Inflammatory macrophage treated with lipopolysaccharide for 4 hours (primary cell): Measurements from ENCODE around the gene FHL3.
"Not testable (repeated sequence)": the region's sequence is repeated elsewhere in the genome, so short reads cannot be mapped to it uniquely, and the experiment has no call there.

Source experiments
- DNase-seq: peaks from one replicate; pipeline ENCODE4 v3.0.0-alpha.2; 2020

Gene FHL3

DNA sequence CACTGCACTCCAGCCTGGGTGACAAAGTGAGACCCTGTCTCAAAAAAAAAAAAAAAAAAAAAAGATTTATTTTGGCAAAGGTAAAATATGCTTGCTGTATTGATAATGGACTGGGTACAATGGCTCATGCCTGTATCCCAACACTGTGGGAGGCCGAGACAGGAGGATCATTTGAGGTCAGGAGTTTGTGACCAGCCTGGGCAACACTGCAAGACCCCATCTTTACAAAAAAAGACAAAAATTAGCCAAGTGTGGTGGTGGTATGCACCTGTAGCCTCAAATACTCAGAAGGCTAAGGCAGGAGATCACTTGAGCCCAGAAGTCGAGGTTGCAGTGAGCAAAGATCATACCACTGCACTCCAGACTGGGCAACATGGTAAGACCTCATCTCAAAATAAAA, 21.8 kb downstream of the FHL3 start:
- DNase-seq = no peak

DNA sequence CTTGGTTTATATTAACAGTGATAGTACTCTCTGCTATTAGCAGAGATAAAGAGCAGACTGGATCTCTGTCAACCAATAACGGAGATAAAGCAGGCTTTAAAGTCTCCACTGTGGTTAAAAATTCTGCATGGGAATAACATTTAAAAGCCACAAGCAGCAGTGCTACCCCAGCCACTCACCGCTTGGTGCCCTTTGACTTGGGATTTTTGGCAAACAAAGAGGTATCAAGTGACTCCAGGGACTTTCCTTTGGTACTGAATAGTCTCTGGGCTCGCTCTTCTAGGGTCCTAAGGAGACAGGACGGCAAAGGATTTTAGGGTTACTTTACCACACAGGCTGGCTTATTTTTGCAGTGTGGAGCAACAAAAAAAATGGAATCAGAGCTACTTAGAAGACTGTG, 26.8 kb downstream of the FHL3 start:
- DNase-seq = no peak

DNA sequence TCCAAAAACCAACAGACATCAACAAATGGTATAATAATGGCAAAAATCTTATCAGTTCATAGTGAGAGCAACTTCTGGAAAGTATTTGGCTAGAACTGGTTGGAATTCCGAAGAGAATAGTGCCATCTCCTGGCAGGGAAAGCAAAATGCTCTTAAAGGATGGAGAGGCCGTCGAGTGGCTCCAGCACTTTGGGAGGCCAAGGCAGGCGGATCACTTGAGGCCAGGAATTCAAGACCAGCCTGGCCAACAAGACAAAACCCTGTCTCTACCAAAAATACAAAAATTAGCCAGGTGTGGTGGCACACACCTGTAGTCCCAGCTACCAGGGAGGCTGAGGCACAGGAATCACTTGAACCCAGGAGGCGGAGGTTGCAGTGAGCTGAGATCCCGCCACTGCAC, 30.2 kb downstream of the FHL3 start:
- peak; percentile 47 for DNase-seq

DNA sequence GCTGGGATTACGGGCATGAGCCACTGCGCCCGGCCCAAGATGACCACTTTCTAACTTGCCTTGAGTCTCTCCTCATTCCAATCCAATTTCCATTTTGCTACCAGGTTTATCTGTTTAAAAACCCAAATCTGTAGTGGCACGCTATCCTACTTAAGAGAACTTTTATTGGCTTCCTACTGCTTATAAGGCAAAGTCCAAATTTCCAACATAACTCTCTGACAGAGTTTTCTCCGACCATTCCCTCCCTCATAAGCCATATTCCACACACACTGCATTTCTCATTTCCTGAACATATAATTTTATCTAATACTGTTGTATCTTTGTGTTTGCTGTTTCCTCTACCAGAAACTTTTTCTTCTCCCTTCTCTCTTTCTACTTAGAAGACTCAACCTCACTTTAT, 30.7 kb downstream of the FHL3 start:
- DNase-seq = no peak

DNA sequence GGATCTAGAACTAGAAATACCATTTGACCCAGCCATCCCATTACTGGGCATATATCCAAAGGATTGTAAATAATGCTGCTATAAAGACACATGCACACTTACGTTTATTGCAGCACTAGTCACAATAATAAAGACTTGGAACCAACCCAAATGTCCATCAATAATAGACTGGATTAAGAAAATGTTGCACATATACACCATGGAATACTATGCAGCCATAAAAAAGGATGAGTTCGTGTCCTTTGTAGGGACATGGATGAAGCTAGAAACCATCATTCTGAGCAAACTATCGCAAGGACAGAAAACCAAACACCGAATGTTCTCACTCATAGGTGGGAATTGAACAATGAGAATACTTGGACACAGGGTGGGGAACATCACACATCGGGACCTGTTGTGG, 31.6 kb downstream of the FHL3 start:
- DNase-seq = not testable (repeated sequence)

DNA sequence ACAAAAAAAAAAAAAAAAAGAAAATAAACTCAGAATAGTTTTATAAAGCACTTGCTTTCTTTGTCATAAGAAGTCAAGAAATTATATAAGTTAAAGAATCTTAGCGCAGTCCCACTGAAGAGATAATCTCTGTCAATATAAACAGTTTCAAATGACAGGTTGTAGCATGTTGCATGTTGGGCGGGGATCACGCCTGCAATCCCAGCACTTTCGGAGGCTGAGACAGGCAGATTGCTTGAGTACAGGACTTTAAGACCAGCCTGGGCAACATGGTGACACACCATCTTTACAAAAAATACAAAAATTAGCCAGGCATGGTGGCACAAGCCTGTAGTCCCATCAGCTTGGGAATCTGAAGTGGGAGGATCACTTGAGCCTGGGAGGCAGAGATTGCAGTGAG, 40.0 kb downstream of the FHL3 start:
- DNase-seq = no peak

DNA sequence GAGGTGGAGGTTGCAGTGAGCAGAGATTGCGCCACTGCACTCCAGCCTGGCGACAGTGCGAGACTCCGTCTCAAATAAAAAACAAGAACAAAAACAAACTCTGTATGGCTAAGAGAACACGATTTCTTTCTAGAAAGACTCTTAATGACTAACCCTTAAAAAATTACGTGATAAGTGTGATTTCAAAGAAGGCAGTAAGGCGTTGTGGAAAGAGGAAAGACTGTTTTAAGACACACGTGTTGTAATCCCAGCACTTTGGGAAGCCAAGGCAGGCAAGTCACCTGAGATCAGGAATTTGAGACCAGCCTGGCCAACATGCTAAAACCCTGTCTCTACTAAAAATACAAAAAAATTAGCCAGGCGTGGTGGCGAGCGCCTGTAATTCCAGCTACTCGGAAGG, 41.2 kb downstream of the FHL3 start:
- peak; percentile 6 for DNase-seq

DNA sequence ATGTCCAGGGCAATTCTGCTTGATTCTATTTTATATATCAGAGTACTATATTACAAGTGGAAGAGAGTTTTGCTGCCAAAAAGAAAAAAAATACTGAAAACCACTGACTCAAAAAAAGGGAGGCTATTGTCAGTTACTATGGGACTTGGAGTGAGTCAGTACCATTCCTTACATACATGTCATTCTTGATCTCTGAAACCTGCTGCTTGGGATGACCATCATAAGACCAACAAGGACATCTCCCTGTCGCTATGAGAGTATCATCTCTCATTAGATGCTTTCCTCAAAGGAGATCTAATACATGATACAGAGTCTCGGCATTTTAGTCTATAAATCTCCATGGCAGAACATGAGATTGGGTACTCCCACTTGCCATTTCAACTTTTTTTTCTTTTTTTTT, 46.6 kb downstream of the FHL3 start:
- DNase-seq = no peak

DNA sequence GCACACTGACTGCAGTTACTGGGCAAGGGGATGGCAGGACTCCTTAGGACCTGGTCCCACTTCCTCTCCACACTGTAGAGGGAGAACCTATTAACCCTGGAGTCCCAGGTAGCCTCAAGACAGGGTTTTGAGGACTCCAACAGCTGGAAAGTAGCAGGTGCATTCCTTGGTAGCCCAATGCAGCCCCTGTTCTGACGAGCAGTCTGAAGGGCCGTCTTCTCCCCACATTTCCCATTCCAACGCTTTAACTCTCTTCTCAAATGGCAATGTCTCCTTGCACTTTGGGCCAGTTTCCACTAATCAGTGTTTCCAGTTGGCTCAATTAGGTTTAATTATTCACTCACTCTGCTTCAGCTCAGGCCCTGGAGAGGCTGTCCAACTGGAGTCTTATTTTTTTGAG, 49.6 kb downstream of the FHL3 start:
- DNase-seq = no peak

DNA sequence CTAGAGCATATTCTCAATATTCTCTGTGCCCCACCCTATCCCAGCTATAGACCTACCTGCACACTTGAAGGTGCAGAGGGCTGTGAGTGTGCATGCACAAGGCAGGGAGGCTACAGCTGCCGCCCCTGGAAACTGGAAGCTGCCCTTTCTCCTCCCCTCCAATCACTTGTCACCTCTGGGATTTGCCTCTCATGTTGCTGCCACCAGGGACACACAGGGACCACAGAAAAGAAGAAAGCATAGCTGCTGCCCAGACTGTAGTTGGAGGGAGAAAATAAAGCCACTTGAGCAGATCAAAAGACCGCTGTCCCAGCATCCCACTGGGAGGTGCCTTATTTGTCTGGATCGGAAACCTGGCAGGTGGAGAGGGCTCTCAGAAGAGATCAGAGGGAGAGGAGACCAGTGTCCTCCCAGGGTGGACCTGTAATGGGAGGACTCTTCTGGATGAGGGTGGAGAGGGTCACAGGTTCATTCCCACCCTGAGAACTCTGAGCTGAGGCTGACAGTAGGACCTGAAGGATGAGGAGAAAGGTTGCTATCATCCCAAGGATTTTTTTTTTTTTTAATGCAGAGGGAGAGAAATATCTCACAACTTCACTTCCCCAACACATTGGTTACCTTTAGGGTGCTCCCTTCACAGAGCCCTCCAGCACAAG, 50.9 kb downstream of the FHL3 start:
- DNase-seq = no peak

DNA sequence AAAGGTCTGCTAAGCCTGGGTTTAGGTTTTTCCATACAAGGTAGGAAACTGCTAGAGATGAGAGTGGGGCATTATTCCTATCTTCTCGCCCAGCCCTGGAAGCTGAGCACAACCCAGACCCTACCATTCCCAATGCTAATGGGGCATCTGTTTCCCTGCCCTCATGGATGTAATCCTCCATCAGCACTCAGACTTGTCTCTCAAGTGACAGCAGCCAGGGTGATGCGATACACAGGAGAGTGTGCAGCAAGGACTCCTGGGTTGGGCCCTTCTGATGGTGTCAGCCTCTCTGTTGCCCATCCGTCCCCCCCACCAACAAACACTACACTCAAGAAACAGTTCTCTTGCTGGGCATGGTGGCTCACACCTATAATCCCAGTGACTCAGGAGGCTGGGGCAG, 52.6 kb downstream of the FHL3 start:
- no peak for DNase-seq

DNA sequence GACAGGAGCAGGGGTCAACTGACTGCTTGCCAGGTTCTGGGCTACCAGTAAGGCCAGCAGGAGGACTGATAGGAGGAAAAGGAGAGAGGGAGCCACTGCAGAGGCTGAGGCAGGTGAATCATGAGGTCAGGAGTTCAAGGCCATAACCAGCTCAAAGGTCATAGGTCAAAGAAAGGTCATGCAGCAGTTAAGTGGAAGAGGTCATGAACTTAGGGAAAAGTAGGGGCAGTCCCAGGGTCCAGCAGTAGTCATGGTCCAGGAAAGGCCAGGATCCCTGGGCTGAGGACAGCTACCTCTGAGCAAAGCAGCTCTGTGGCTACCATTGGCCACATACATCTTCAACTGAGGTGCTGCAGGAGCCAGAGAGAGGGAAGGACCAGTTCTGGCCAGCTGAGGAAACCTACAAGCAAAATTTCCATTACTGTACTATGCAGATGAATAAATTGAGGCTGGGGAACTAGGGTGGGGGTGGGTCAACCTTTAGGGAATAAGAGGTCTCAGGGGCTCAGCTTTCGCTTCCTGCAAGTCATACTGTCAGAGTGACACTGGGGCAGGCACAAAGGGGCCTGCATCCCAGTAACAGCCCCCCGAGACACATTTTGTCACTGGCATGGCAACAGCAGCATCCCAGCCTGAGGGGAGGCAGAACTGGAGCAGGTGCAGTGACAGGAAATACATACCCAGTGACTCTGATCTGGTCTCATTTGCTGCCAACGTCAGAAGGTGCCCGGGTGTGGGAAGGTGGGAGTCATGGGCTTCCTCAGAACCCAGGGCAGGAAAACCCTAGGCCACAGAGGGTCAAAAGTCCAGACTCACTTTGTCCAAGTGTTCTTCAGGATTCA, 53.3 kb downstream of the FHL3 start:
- no peak for DNase-seq

DNA sequence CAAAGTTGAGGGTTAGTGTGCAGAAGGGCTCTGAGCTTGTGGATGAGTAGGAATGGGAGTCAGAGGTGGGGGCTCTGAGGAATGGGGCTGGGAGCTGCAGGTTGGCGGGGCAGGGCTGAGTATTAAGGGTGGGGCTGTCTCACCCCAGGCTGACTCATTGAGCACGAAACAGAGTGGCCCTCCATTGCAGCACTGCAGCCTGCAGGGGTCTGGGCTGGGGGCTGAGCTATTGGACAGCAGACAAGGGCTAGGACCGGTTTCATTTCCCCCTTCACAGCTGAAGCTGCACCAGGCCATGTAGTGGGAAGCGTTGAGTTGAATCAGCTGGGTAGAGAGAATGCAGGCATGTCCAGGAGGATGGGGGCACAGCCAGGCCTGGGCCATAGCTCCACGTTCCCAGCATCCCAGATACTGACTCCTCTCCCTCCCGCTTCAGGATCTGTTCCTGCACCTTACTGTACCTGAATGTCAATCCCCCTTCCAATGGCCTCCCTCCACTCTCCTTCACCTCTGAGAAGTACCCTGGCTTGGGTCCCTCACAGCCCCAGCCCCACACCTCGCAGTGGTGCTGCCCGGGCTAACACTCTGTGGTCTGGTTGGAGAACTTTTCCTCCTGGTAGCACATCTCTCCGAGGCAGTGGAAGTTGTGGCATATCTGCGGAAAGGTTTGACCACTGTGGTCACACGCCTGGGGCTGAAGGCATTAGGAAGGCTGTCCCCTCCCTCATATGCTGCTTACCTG, 54.1 kb downstream of the FHL3 start:
- no peak for DNase-seq

DNA sequence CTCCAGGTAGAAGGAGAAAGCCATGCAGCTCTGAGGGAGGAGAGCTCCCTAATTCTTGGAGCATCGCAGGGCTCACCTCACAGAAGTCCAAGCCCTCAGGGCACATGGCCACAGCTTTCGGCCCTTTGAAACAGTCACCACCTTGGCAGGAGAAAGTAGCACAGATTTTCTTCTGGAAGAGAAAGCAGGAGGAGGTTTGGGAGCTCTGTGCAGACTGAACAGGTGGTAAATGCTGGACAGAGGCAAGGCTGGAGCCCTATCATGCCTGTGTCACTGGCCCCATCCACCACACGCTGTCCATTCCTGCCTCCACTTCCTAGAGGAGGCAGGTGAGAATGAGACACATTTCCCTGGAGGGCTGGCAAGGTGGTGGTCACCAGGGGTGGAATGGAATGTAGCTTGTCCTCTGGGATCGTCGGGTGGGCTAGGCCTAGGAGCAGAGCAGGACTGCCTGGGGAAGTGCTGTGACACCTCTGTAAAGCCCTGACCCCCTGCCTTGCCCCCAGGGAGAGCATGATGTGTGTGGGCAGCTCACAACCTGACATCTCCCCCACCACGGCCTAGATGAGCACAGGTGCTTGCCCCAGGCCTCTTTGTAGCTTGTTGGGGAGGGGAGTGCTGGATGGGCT, 55.7 kb downstream of the FHL3 start:
- no peak for DNase-seq

DNA sequence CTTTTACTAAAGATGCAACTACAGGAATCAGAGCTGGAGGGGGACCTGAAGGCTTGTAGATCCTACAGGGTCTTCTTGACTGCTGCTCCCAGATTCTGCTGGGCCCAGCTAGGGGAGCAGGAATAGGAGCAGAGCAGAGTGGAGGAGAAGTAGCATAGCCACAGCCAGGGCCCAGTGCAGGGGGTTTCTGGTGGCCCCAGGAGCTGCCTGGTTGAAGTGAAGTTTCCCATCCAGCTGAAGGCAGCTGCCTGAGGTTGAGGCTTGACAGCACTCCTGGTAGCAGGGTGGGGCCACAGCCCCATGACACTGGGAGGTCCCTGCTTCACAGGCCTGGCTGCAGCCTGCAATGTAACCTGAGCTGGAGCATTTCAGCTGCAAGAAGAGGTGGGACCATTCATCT, 56.5 kb downstream of the FHL3 start:
- no peak for DNase-seq

DNA sequence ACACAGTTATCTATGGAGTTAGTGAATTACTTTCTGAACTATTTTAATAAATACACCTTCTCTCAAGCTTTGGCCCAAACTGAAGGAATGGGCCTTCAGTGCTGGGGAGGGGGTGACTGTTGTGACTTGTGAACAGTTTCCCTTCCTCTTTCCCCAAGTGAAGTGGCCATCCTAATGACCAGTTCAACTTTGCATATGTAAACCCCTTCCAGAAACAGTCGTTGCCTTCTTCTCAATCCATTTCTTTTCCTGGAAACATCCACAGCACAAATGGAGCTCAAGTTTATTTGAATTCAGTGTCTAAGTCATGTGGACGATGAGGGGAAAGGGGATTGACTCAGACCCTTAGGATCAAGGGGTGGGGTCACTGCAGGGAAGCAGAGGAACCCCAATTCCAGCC, 57.1 kb downstream of the FHL3 start:
- peak; percentile 26 for DNase-seq

DNA sequence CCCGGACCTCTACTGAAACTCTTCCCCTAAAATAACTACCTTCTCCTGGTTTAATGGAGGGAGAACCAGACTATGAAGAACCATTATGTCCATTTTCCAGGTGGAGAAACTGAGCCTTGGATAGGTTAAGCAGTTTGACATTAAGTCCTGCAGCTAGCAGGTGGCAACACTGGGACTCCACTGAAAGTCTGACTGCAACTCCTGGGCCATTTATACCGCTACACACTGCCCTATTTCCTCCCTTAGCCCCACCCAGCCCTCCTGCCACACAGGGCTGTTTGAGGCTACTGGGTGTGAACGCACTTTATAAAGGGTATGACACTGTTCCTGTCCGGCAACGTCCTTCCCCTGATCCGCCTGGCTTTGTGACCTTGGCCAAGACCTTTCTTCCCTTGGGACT, 58.0 kb downstream of the FHL3 start:
- no peak for DNase-seq
